Measurements from ENCODE around the gene CLTC.

GRCh38 chr17:59611503-59611902, 8.2 kb upstream of the CLTC start:
- TF ChIP-seq, protein P1, sequence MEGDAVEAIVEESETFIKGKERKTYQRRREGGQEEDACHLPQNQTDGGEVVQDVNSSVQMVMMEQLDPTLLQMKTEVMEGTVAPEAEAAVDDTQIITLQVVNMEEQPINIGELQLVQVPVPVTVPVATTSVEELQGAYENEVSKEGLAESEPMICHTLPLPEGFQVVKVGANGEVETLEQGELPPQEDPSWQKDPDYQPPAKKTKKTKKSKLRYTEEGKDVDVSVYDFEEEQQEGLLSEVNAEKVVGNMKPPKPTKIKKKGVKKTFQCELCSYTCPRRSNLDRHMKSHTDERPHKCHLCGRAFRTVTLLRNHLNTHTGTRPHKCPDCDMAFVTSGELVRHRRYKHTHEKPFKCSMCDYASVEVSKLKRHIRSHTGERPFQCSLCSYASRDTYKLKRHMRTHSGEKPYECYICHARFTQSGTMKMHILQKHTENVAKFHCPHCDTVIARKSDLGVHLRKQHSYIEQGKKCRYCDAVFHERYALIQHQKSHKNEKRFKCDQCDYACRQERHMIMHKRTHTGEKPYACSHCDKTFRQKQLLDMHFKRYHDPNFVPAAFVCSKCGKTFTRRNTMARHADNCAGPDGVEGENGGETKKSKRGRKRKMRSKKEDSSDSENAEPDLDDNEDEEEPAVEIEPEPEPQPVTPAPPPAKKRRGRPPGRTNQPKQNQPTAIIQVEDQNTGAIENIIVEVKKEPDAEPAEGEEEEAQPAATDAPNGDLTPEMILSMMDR (conservative IDR thresholded peaks at IDR 0.05; ENCODE audit: low read length): no peak
- TF ChIP-seq EZH2phosphoT487 (IDR thresholded peaks at IDR 0.05; ENCODE audit: borderline replicate concordance, low read depth, low read length): no peak
